OCI-LY3 (cell line): ENCODE data around the gene GDF11.
"Not testable (repeated sequence)": the region's sequence is repeated elsewhere in the genome, so short reads cannot be mapped to it uniquely, and the experiment has no call there.

Experiments
- H2AFZ ChIP-seq: fragments of 200-600, 300-600 bp; shearing (Covaris generic); 2 replicates; pipeline ENCODE4 v1.6.0; 2014; ENCODE audit warnings: antibody characterized with exemption, low read depth, low read length
- H3K27ac ChIP-seq: fragments of 200-600, 300-600 bp; sonication (generic); 2 replicates; pipeline ENCODE4 v1.5.1; 2014; ENCODE audit warnings: mild to moderate bottlenecking, low read length, moderate library complexity, mixed read lengths
- H3K27me3 ChIP-seq: fragments of 200-600, 300-600 bp; sonication (generic); 2 replicates; pipeline ENCODE4 v1.6.1; 2014; ENCODE audit warnings: low read depth, low read length, mixed read lengths
- H3K36me3 ChIP-seq: fragments of 200-600, 300-600 bp; sonication (generic); replicated peaks from 2 replicates; pipeline ENCODE3; 2014; ENCODE audit warnings: low read depth, low read length, mixed read lengths
- H3K4me1 ChIP-seq: fragments of 300-600, 200-600 bp; sonication (generic); 2 replicates; pipeline ENCODE4 v1.6.1; 2014; ENCODE audit warnings: low read length, mixed read lengths
- H3K4me2 ChIP-seq: fragments of 200-600, 300-600 bp; sonication (generic); 2 replicates; pipeline ENCODE4 v1.6.1; 2014; ENCODE audit warnings: low read length, mixed read lengths
- H3K4me3 ChIP-seq: fragments of 300-600, 200-600 bp; sonication (generic); 2 replicates; pipeline ENCODE4 v1.5.1; 2014; ENCODE audit warnings: antibody characterized with exemption, mild to moderate bottlenecking, low read length, moderate library complexity
- H3K79me2 ChIP-seq: fragments of 300-600, 200-600 bp; shearing (Covaris generic); 2 replicates; pipeline ENCODE4 v1.6.1; 2014; ENCODE audit warnings: mild to moderate bottlenecking, low read length, mixed read lengths
- H3K9ac ChIP-seq: fragments of 300-600, 200-600 bp; shearing (Covaris generic); 2 replicates; pipeline ENCODE4 v1.6.0; 2014; ENCODE audit warnings: mild to moderate bottlenecking, low read length, moderate library complexity
- H3K9me3 ChIP-seq: fragments of 200-600, 300-600 bp; shearing (Covaris generic); 2 replicates; pipeline ENCODE4 v1.6.1; 2014; ENCODE audit warnings: low read length, mixed read lengths; ENCODE audit not compliant: insufficient read depth
- H4K20me1 ChIP-seq: fragments of 200-600, 300-600 bp; sonication (generic); 2 replicates; pipeline ENCODE4 v1.6.1; 2016; ENCODE audit warnings: low read length, mixed read lengths; ENCODE audit not compliant: insufficient read depth
- EZH2phosphoT487 ChIP-seq: fragments of 200-600 bp; shearing (Covaris generic); IDR thresholded peaks from 2 replicates; pipeline ENCODE4 v1.6.1; 2018; ENCODE audit warnings: antibody characterized with exemption, mixed run types, low read depth
- TF ChIP-seq, protein P1 (sequence below): fragments of 200-600, 300-600 bp; sonication (generic); IDR thresholded peaks from 2 replicates; pipeline ENCODE4 v1.5.1; 2014; ENCODE audit warnings: antibody characterized with exemption, low read length, low read depth

The GDF11 gene

DNA sequence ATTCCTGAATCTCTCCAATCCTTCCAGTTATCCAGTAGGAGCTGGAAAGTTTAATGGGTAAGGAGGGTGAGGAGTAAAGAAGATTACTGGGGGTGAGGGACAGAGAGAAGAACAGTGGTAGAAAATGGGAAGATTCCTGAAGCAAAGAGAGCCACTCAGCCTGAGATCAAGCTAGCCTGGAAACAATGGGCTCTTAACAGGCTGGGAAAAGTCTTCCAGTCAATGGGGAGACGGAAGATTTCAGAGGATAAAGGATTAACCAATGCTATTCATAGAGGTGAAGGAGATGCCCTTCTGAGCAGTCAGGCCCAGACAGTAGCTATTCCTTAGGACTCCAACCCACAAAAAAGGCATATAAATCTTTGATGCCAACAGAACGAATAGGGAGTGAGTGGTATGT lies 14.8 kb downstream of the GDF11 start:
- no peak overlapping the region for H3K4me2 ChIP-seq
- H3K9me3 ChIP-seq = no peaks in the 10 kb centered on the region
- TF ChIP-seq, protein P1, sequence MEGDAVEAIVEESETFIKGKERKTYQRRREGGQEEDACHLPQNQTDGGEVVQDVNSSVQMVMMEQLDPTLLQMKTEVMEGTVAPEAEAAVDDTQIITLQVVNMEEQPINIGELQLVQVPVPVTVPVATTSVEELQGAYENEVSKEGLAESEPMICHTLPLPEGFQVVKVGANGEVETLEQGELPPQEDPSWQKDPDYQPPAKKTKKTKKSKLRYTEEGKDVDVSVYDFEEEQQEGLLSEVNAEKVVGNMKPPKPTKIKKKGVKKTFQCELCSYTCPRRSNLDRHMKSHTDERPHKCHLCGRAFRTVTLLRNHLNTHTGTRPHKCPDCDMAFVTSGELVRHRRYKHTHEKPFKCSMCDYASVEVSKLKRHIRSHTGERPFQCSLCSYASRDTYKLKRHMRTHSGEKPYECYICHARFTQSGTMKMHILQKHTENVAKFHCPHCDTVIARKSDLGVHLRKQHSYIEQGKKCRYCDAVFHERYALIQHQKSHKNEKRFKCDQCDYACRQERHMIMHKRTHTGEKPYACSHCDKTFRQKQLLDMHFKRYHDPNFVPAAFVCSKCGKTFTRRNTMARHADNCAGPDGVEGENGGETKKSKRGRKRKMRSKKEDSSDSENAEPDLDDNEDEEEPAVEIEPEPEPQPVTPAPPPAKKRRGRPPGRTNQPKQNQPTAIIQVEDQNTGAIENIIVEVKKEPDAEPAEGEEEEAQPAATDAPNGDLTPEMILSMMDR = no peak
- TF ChIP-seq EZH2phosphoT487 = no peak
- H3K4me1 ChIP-seq = no peaks in the 10 kb centered on the region
- H3K79me2 ChIP-seq = no peaks in the 10 kb centered on the region
- no peak overlapping the region for H2AFZ ChIP-seq
- H4K20me1 ChIP-seq = no peaks in the 10 kb centered on the region
- H3K9ac ChIP-seq = no peak overlapping the region
- H3K27ac ChIP-seq = no peak overlapping the region
- peaks cover 56% of the 10 kb centered on the region for H3K36me3 ChIP-seq
- H3K27me3 ChIP-seq = no peaks in the 10 kb centered on the region
- no peak overlapping the region for H3K4me3 ChIP-seq

DNA sequence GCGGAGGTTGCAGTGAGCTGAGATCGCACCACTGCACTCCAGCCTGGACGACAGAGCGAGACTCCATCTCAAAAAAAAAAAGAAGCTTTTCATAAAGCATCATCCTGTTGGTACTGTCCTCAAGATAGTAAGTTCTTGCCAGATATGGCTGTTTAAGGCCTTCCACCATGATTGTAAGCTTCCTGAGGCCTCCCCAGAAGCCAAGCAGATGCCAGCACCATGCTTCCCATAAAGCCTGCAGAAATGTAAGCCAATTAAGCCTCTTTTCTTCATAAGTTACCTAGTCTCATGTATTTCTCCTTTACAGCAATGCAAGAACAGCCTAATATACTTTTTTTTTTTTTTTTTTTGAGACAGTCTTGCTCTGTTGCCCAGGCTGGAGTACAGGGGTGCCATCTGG lies 15.7 kb downstream of the GDF11 start:
- H3K27me3 ChIP-seq, H2AFZ ChIP-seq, H3K4me2 ChIP-seq, H3K4me1 ChIP-seq, H3K9me3 ChIP-seq, H3K27ac ChIP-seq, H3K79me2 ChIP-seq, H3K9ac ChIP-seq, H3K4me3 ChIP-seq, H4K20me1 ChIP-seq: not testable (repeated sequence)
- peaks cover 51% of the 10 kb centered on the region for H3K36me3 ChIP-seq

DNA sequence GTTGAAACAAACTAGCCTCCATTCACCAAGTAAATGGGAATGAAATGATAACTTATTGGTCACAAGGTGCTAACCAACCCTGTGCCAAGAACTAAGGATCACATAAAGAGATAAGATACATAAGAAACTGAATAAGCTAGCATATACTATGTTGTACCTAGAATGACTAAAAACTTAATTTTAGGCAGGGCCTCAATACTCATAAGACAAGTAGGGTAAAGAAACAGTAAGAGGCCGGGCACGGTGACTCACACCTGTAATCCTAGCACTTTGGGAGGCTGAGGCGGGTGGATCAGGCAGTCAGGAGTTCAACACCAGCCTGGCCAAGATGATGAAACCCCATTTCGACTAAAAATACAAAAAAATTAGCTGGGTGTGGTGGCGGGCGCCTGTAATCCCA lies 17.7 kb downstream of the GDF11 start:
- no peak overlapping the region for H3K27ac ChIP-seq
- H4K20me1 ChIP-seq = no peaks in the 10 kb centered on the region
- no peak overlapping the region for H3K4me3 ChIP-seq
- no peak overlapping the region for H2AFZ ChIP-seq
- H3K9ac ChIP-seq = no peak overlapping the region
- no peak overlapping the region for H3K4me2 ChIP-seq
- no peak for TF ChIP-seq EZH2phosphoT487
- no peaks in the 10 kb centered on the region for H3K4me1 ChIP-seq
- H3K27me3 ChIP-seq = no peaks in the 10 kb centered on the region
- H3K79me2 ChIP-seq = 0 out of 2 replicates have a peak, but pooled peaks cover 3% of the 10 kb centered on the region
- no peaks in the 10 kb centered on the region for H3K9me3 ChIP-seq
- H3K36me3 ChIP-seq = peaks cover 39% of the 10 kb centered on the region

DNA sequence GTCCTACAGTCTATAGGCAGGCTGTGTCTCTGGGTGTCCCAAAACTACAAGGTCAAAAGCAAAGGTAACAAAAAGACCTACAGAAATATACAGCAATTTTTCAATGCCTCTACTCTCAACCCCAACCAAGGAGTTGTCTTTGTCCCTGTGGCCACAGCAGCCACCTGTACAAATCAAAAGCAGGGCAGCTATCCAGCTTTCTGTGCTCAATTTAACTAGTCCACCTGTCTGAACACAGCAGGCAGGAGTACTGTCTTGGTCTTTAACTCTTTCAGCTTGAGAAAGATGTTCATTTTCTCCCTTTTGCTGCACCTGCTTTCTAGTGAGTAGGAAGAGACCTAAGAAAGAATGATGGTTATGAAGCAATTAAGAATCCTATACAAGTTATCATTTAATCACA lies 19.7 kb downstream of the GDF11 start:
- Histone ChIP-seq H3K4me1 (no peaks in the 10 kb centered on the region), H3K4me3 (no peak overlapping the region), H3K4me2 (no peak overlapping the region), H3K9me3 (no peaks in the 10 kb centered on the region), H4K20me1 (no peaks in the 10 kb centered on the region), H3K27ac (no peak overlapping the region), H3K9ac (no peak overlapping the region), H3K79me2 (0 out of 2 replicates have a peak, but pooled peaks cover 7% of the 10 kb centered on the region), H2AFZ (no peak overlapping the region), H3K36me3 (peaks cover 40% of the 10 kb centered on the region), H3K27me3 (no peaks in the 10 kb centered on the region)
- no peak for TF ChIP-seq EZH2phosphoT487
- TF ChIP-seq, protein P1 = no peak

DNA sequence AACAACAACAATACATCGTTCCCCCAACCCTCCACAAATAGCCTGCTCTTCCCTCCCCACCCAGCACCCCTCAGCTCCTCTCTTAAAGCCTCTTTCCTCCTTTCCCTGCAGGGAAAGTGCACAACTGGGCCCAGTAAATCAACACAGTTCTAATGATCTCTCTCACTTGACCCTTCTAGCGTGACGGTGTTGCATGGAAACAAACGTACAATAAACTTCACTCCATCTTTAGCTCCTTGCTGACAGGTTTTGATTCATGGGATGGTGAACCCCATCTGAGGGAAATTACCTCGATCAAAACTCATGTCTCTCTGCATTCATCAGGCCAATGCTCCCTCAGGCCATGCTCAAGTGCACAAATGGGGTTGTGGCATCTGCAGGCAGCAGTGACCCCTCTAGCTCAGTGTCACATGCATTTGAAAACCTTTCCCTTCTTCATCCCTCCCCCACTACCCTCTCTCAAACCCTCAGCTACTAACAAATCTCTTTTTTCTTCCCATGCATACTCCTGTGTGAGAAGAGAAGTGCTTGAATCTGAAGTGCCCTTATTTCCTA lies 22.9 kb downstream of the GDF11 start:
- Histone ChIP-seq H4K20me1 (no peaks in the 10 kb centered on the region), H3K27me3 (no peaks in the 10 kb centered on the region), H3K36me3 (peaks cover 33% of the 10 kb centered on the region), H3K9ac (no peak overlapping the region), H2AFZ (no peak overlapping the region), H3K4me1 (no peaks in the 10 kb centered on the region), H3K27ac (no peak overlapping the region), H3K9me3 (no peaks in the 10 kb centered on the region), H3K79me2 (0 out of 2 replicates have a peak, but pooled peaks cover 7% of the 10 kb centered on the region), H3K4me2 (no peak overlapping the region), H3K4me3 (no peak overlapping the region)
- TF ChIP-seq, protein P1 = no peak
- TF ChIP-seq EZH2phosphoT487 = no peak
